Gastroesophageal sphincter (tissue), 4 donors: ENCODE data around the gene CRYBA2. TPM values are rescaled to one million over a fixed set of nuclear protein-coding genes. Genes with fewer than 3 reads are reported as not detected.

Experiments
- ATAC-seq: fragments of 150-250 bp; one replicate; pipeline ENCODE4 v1.9.1; 2016; ENCODE audit warnings: mild to moderate bottlenecking, moderate library complexity
- H3K27ac ChIP-seq, 4 donors: fragments of 200-600 bp; sonication (generic) in 3 of 4; 1 replicate in 3 of 4; 2 replicates in 1 of 4; pipeline ENCODE4 v1.5.1; 2016 to 2019
- H3K27me3 ChIP-seq: fragments of 200-600 bp; sonication (generic); one replicate; pipeline ENCODE4 v1.5.1; 2019
- H3K36me3 ChIP-seq, 2 donors: fragments of 200-600 bp; sonication (generic); one replicate each; pipeline ENCODE4 v1.5.1; 2019; ENCODE audit warnings: control low read depth in 1 of 2
- H3K4me1 ChIP-seq, 3 donors: fragments of 200-600 bp; sonication (generic); 1 replicate in 2 of 3; 2 replicates in 1 of 3; pipeline ENCODE4 v1.5.1; 2016 to 2019; ENCODE audit warnings: control low read depth in 2 of 3
- H3K4me3 ChIP-seq, 2 donors: fragments of 200-600 bp; sonication (generic); one replicate each; pipeline ENCODE4 v1.5.1; 2019; ENCODE audit warnings: mild to moderate bottlenecking in 1 of 2, moderate library complexity in 1 of 2
- H3K9me3 ChIP-seq, 3 donors: fragments of 200-600 bp; sonication (generic); one replicate each; pipeline ENCODE4 v1.5.1; 2017 to 2019; ENCODE audit warnings: control low read depth in 2 of 3
- EP300 ChIP-seq: sonication (generic); formaldehyde crosslinking; IDR thresholded peaks from one replicate; pipeline ENCODE4 v1.6.1; 2017; ENCODE audit warnings: antibody characterized with exemption, mild to moderate bottlenecking
- POLR2A ChIP-seq, 2 donors: fragments of 450-650 bp; IDR thresholded peaks; one replicate each; pipeline ENCODE4 v1.6.1; 2017; ENCODE audit warnings: antibody characterized with exemption in 2 of 2, mild to moderate bottlenecking in 2 of 2, moderate library complexity in 1 of 2
- POLR2AphosphoS5 ChIP-seq: sonication (generic); formaldehyde crosslinking; IDR thresholded peaks from one replicate; pipeline ENCODE4 v1.6.1; 2017; ENCODE audit warnings: antibody characterized with exemption
- WGBS, 2 donors: methylation state at CpG; one replicate each; pipeline ENCODE4 v1.1.5; 2018; ENCODE audit warnings: low coverage in 1 of 2; 5-methylcytosine and 5-hydroxymethylcytosine counted together
- total RNA-seq, 4 donors: library from RNA; depleted of rRNA; stranded (reverse); fragments of >200 nt; gene quantifications; one replicate each; pipeline ENCODE4 v1.1.0, GENCODE V29; 2016
- TF ChIP-seq, protein P1 (sequence below), 4 experiments: fragments of 200-600 bp in 2 of 4; fragments of 450-650 bp in 2 of 4; sonication (generic) in 1 of 4; IDR thresholded peaks; one replicate each; pipeline ENCODE4 v1.5.1; 2017 to 2019; ENCODE audit warnings: antibody characterized with exemption in 4 of 4, mild to moderate bottlenecking in 2 of 4, moderate library complexity in 2 of 4

Gene CRYBA2
- total RNA-seq, 4 donors from 2014 or later, result not detected

DNA sequence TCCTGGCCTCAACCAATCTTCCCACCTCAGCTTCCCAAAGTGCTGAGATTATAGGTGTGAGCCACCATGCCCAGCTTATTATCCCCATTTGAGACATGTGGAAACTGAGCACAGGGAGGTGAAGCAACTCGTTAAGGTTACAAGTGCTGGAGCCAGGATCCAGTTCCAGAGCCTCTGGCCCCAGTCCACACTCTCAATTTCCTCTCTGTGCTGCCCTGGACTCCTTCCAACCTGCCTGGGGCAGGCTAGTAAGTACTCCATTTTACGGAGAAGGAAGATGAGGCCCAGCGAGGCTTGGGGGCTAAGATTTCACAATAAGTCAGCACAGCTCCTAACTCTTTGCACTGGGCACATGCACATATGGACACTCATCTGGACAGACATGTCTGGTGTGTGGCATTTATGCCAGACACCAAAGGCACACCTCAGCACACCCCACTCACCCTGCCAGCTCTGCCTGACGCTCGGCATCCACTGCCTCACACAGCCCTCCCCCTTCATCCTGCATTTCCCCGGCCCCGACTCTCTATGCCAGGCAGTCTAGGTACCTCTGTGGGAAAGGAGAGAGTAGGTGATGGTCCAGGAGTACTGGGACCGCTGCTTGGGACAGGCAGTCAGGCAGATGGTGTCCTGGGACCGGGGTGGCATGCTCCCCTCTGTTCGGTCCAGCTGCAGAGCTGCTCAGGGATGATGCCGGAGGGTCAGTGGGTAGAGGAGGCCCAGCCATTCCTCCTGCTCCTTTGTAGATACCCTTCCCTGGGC is 27.6 kb upstream of the CRYBA2 start:
- TF ChIP-seq, protein P1, sequence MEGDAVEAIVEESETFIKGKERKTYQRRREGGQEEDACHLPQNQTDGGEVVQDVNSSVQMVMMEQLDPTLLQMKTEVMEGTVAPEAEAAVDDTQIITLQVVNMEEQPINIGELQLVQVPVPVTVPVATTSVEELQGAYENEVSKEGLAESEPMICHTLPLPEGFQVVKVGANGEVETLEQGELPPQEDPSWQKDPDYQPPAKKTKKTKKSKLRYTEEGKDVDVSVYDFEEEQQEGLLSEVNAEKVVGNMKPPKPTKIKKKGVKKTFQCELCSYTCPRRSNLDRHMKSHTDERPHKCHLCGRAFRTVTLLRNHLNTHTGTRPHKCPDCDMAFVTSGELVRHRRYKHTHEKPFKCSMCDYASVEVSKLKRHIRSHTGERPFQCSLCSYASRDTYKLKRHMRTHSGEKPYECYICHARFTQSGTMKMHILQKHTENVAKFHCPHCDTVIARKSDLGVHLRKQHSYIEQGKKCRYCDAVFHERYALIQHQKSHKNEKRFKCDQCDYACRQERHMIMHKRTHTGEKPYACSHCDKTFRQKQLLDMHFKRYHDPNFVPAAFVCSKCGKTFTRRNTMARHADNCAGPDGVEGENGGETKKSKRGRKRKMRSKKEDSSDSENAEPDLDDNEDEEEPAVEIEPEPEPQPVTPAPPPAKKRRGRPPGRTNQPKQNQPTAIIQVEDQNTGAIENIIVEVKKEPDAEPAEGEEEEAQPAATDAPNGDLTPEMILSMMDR (IDR thresholded peaks at IDR 0.05), result no peak
- TF ChIP-seq POLR2AphosphoS5 (no peak), EP300 (no peak), POLR2A (IDR thresholded peaks at IDR 0.05) (no peak)
- ATAC-seq, result no peak
- 14 to 100% methylated on average over 3 of the region's 11 CpGs for whole genome bisulfite sequencing, 2 donors
- Histone ChIP-seq H3K27me3 (peaks cover 38% of the 10 kb centered on the region), H3K4me3 (no peak overlapping the region), H3K36me3 (no peaks in the 10 kb centered on the region), H3K9me3 (no peaks in the 10 kb centered on the region), H3K4me1 (no peaks in the 10 kb centered on the region), H3K27ac (no peak overlapping the region)

DNA sequence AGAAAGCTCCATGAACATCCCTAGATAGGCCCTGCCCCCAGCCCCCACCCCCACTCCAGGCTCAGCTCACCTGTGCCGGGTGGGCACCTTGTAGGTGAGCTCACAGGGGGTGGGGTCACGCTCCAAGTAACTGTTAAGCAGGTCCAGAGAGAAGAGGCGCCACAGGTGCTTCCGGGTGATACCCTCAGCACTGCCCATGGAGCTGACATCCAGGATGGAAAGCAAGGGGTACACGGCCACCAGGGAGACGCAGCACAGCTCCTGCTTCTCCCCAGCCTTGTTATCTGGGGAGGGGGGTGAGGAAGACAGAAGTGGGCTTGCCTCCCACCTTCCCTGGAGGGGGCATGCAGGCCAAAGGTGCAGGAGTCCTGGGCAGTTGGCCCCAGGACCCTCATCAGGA is 26.2 kb upstream of the CRYBA2 start:
- Histone ChIP-seq H3K4me3 (no peak overlapping the region), H3K9me3 (no peaks in the 10 kb centered on the region), H3K27me3 (peaks cover 41% of the 10 kb centered on the region), H3K36me3 (no peaks in the 10 kb centered on the region), H3K27ac (no peak overlapping the region), H3K4me1 (no peaks in the 10 kb centered on the region)
- no peak for ATAC-seq
- WGBS, 2 donors, result 90% methylated on average over 2 of the region's 6 CpGs; no CpG with 5 or more reads in 1 of the 2 donors
- no peak for TF ChIP-seq POLR2A (IDR thresholded peaks at IDR 0.05)
- no peak for TF ChIP-seq POLR2AphosphoS5
- TF ChIP-seq, protein P1 (IDR thresholded peaks at IDR 0.05), result no peak
- no peak for TF ChIP-seq EP300

DNA sequence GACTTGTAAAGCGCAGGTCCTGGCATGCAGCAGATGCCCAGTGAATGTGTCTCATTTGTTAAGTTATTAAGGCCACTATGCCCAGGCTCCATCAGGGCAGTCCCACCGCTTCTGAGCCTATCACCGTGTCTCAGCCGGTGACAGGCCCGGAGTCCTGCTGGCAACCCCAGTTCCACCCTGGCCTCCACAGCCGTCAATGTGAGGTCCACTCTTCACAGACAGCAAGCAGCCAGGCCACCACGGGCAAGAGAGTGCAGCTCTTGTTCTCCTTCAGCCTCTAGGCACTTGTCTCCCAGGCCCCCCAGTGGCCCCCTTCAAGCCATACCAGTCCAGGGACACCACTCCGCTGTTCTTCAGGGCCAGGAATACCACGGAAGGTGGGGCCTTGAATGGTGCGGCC is 25.5 kb upstream of the CRYBA2 start:
- Histone ChIP-seq H3K9me3 (no peaks in the 10 kb centered on the region), H3K4me1 (no peaks in the 10 kb centered on the region), H3K4me3 (no peak overlapping the region), H3K36me3 (no peaks in the 10 kb centered on the region), H3K27me3 (peaks cover 48% of the 10 kb centered on the region), H3K27ac (no peak overlapping the region)
- no peak for ATAC-seq
- TF ChIP-seq POLR2A (IDR thresholded peaks at IDR 0.05) (no peak), EP300 (no peak)
- no CpG with 5 or more reads among the region's 10 CpGs for WGBS, 2 donors

DNA sequence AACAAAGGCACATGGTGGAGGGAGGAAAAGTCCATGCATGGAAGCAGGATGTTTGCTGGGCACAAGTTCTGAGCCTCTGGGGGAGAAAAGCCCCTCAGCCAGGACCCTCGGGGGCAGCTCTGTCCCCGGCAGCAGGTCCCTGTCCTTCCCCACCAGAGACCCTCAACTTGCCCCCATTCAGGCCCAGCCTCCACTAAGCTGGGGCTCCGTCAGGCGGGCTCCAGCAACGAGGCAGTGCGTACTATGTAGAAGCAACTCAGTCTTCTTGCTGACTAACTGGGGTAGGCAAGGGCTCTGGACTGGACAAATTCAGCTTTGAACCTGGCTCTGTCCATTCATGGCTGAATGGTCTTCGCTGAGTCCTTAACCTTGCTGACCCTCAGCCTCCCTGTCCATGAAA is 25.1 kb upstream of the CRYBA2 start:
- TF ChIP-seq POLR2A (IDR thresholded peaks at IDR 0.05), result no peak
- TF ChIP-seq POLR2AphosphoS5, result no peak
- TF ChIP-seq EP300, result no peak
- TF ChIP-seq, protein P1 (IDR thresholded peaks at IDR 0.05), result no peak
- WGBS, 2 donors, result no CpG with 5 or more reads among the region's 7 CpGs
- Histone ChIP-seq H3K9me3 (no peaks in the 10 kb centered on the region), H3K4me3 (no peak overlapping the region), H3K27ac (no peak overlapping the region), H3K36me3 (no peaks in the 10 kb centered on the region), H3K4me1 (no peaks in the 10 kb centered on the region), H3K27me3 (peaks cover 53% of the 10 kb centered on the region)
- no peak for ATAC-seq

DNA sequence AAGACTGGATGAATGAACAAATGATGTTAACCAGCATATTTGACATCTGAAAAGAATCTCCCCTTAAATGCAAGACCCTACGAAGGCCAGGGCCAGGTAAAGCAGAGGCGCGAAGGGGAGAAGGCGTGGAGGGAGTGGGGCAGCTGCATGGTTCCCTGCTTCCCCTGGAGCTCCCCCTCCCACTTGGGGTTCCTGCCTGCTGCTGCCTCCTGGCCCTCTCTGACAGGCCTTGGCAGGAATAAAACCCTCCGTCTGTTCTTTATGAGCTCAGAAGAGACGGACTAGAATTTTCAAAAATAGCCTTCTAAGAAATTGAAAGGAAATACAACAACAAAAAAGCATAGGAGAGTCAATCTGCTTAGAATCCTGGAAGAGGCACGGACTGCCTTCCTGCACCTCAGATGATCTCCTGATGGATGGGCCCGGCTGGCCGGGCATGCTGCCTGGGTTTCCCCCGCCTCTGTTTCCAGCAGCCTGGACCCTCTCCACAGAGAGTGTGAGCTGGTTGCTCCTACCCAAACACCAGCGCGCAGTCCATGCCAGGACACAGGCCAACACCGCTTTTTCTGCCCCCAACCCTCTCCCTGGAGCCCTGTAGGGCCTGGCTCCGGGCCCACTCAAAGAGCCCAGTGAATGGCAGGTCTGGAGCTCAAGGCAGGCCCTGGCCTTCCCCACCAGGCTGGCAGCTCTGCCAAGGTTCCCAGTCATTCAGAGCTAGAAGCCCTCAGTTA is 24.1 kb upstream of the CRYBA2 start:
- Histone ChIP-seq H3K4me3 (no peak overlapping the region), H3K9me3 (no peaks in the 10 kb centered on the region), H3K27me3 (peaks cover 59% of the 10 kb centered on the region), H3K27ac (no peak overlapping the region), H3K36me3 (no peaks in the 10 kb centered on the region), H3K4me1 (no peaks in the 10 kb centered on the region)
- TF ChIP-seq EP300 (no peak), POLR2A (IDR thresholded peaks at IDR 0.05) (no peak), POLR2AphosphoS5 (no peak)
- TF ChIP-seq, protein P1 (IDR thresholded peaks at IDR 0.05), result no peak
- 55 to 62% methylated on average over 10 to 11 of the region's 14 CpGs for WGBS, 2 donors
- ATAC-seq, result no peak
